GM23338 (cell line): ENCODE results near the gene KRTAP12-1.

Source experiments
- CTCF ChIP-seq, 2 experiments: fragments of 200-600 bp in 1 of 2; sonication (generic) in 1 of 2; conservative IDR thresholded peaks; 2 replicates each; pipeline versions ENCODE4 v1.5.1 to v1.6.1; 2016 to 2017; ENCODE audit warnings: antibody characterized with exemption in 2 of 2, low read depth in 2 of 2, mild to moderate bottlenecking in 2 of 2, moderate library complexity in 1 of 2
- ETS1 ChIP-seq: IDR thresholded peaks from 2 replicates; pipeline ENCODE4 v1.6.1; 2016; ENCODE audit warnings: antibody characterized with exemption
- EZH2 ChIP-seq: fragments of 200-600 bp; sonication (generic); IDR thresholded peaks from one replicate; pipeline ENCODE4 v1.8.0; 2017; ENCODE audit warnings: antibody characterized with exemption, mild to moderate bottlenecking, low read depth; ENCODE audit not compliant: unreplicated experiment
- EZH2phosphoT487 ChIP-seq: fragments of 200-600 bp; sonication (generic); IDR thresholded peaks from one replicate; pipeline ENCODE4 v1.8.1; 2018; ENCODE audit warnings: antibody characterized with exemption; ENCODE audit not compliant: unreplicated experiment
- POLR2AphosphoS5 ChIP-seq: IDR thresholded peaks from 2 replicates; pipeline ENCODE4 v1.6.1; 2016; ENCODE audit warnings: antibody characterized with exemption, low read depth
- REST ChIP-seq: IDR thresholded peaks from one replicate; pipeline ENCODE4 v1.6.1; 2018; ENCODE audit warnings: antibody characterized with exemption; ENCODE audit not compliant: unreplicated experiment
- ZNF114 ChIP-seq: fragments of 250-450 bp; sonication (Bioruptor Pico); IDR thresholded peaks from 2 replicates; pipeline ENCODE4 v1.5.0; 2020; ENCODE audit warnings: mild to moderate bottlenecking, moderate library complexity
- ZNF331 ChIP-seq: fragments of 250-450 bp; sonication (Bioruptor Pico); IDR thresholded peaks from 2 replicates; pipeline ENCODE4 v1.5.0; 2020; ENCODE audit warnings: low read depth, mild to moderate bottlenecking, moderate library complexity
- ZNF462 ChIP-seq: fragments of 250-450 bp; sonication (Bioruptor Pico); IDR thresholded peaks from 2 replicates; pipeline ENCODE4 v1.5.0; 2020; ENCODE audit warnings: mild to moderate bottlenecking, moderate library complexity

- TF ChIP-seq POLR2AphosphoS5 (no peak), CTCF (conservative IDR thresholded peaks at IDR 0.05; ENCODE audit: low read depth in 2 of 2) (peak; percentile 49 to 74), EZH2 (no peak), EZH2phosphoT487 (no peak), ETS1 (no peak), REST (no peak), ZNF114 (CRISPR knock-in tag) (no peak), ZNF462 (CRISPR knock-in tag) (no peak), ZNF331 (CRISPR knock-in tag) (no peak)
These were observed 36.6 kb upstream of the KRTAP12-1 start for GRCh38 chr21:44718571-44718970.
